Liver (tissue), 9 donors: Measurements from ENCODE around the gene DYSF. TPM values are rescaled to one million over a fixed set of nuclear protein-coding genes. Genes with fewer than 3 reads are reported as not detected.
"Not testable (repeated sequence)": the region's sequence is repeated elsewhere in the genome, so short reads cannot be mapped to it uniquely, and the experiment has no call there.

Source experiments
- DNase-seq: peaks from one replicate; pipeline ENCODE4 v3.0.0-alpha.2; 2017; ENCODE audit warnings: low spot score
- H3K27ac ChIP-seq, 2 donors: one replicate each; pipeline ENCODE4 v1.7.0; 2013; ENCODE audit warnings: inconsistent platforms in 2 of 2, low read length in 2 of 2, control low read depth in 1 of 2, low read depth in 1 of 2, mild to moderate bottlenecking in 1 of 2
- H3K27me3 ChIP-seq, 4 donors: one replicate each; pipeline versions ENCODE4 v1.6.1 to v1.7.0; 2013; ENCODE audit warnings: low read length in 3 of 4, inconsistent platforms in 1 of 4, mild to moderate bottlenecking in 1 of 4, moderate library complexity in 1 of 4; ENCODE audit not compliant: control insufficient read depth in 4 of 4, insufficient read depth in 4 of 4
- H3K36me3 ChIP-seq, 4 donors: one replicate each; pipeline versions ENCODE4 v1.6.1 to v1.7.0; 2013; ENCODE audit warnings: low read length in 3 of 4, mild to moderate bottlenecking in 3 of 4, low read depth in 1 of 4, moderate library complexity in 1 of 4; ENCODE audit not compliant: control insufficient read depth in 4 of 4, insufficient read depth in 3 of 4
- H3K4me1 ChIP-seq, 4 donors: one replicate each; pipeline versions ENCODE4 v1.6.1 to v1.7.0; 2013; ENCODE audit warnings: low read length in 3 of 4, mild to moderate bottlenecking in 3 of 4, moderate library complexity in 1 of 4; ENCODE audit not compliant: control insufficient read depth in 4 of 4, insufficient read depth in 4 of 4
- H3K4me3 ChIP-seq, 3 donors: one replicate each; pipeline versions ENCODE4 v1.6.1 to v1.7.0; 2013; ENCODE audit warnings: low read length in 3 of 3, control low read depth in 1 of 3, low read depth in 1 of 3, mild to moderate bottlenecking in 1 of 3
- H3K9ac ChIP-seq, 2 donors: one replicate each; pipeline ENCODE4 v1.7.0; 2013; ENCODE audit warnings: low read length in 2 of 2, mild to moderate bottlenecking in 2 of 2, moderate library complexity in 2 of 2, control low read depth in 1 of 2, low read depth in 1 of 2
- H3K9me3 ChIP-seq, 4 donors: one replicate each; pipeline versions ENCODE4 v1.6.1 to v1.7.0; 2013; ENCODE audit warnings: low read length in 3 of 4; ENCODE audit not compliant: control insufficient read depth in 4 of 4
- ATF3 ChIP-seq: IDR thresholded peaks from 2 replicates; pipeline ENCODE4 v1.6.1; 2016; ENCODE audit warnings: antibody characterized with exemption
- CTCF ChIP-seq: fragments of 150-350 bp; IDR thresholded peaks from 2 replicates; pipeline ENCODE4 v1.5.1; 2017; ENCODE audit warnings: improper control_type of control experiment, low read depth, low read length; ENCODE audit not compliant: missing input control
- FOXA1 ChIP-seq: IDR thresholded peaks from 2 replicates; pipeline ENCODE4 v1.6.1; 2016; ENCODE audit warnings: antibody characterized with exemption
- GABPA ChIP-seq, 2 donors: IDR thresholded peaks in 1 of 2; conservative IDR thresholded peaks in 1 of 2; 2 replicates each; pipeline ENCODE4 v1.6.1; 2016; ENCODE audit warnings: antibody characterized with exemption in 2 of 2, mild to moderate bottlenecking in 1 of 2, moderate library complexity in 1 of 2
- HNF4G ChIP-seq: IDR thresholded peaks from 2 replicates; pipeline ENCODE4 v1.6.1; 2016; ENCODE audit warnings: antibody characterized with exemption
- NR2F2 ChIP-seq: IDR thresholded peaks from 2 replicates; pipeline ENCODE4 v1.6.1; 2016; ENCODE audit warnings: antibody characterized with exemption
- RXRA ChIP-seq, 2 donors: IDR thresholded peaks; 2 replicates each; pipeline ENCODE4 v1.6.1; 2017 to 2018; ENCODE audit warnings: antibody characterized with exemption in 2 of 2, mild to moderate bottlenecking in 1 of 2
- TAF1 ChIP-seq: conservative IDR thresholded peaks from 2 replicates; pipeline ENCODE4 v1.6.1; 2016; ENCODE audit warnings: antibody characterized with exemption, mild to moderate bottlenecking
- WGBS: extraction: QIAGEN DNeasy Blood & Tissue Kit; methylation state at CpG from one replicate; pipeline ENCODE4 v1.1.7; 2013; 5-methylcytosine and 5-hydroxymethylcytosine counted together
- polyA plus RNA-seq, 2 donors: library from polyadenylated mRNA; stranded (reverse) in 1 of 2; unstranded in 1 of 2; fragments of 200-250 nt in 1 of 2; fragments of >200 nt in 1 of 2; fragmentation: Nextera tagmentation in 1 of 2; extraction: Ambion mirVana in 1 of 2; gene quantifications; one replicate each; pipeline versions ENCODE4 v1.2.1 to v1.2.3, GENCODE V29; 2013 to 2015
- total RNA-seq, 2 donors: library from RNA; depleted of rRNA; stranded (reverse); fragments of >200 nt; gene quantifications; one replicate each; pipeline ENCODE4 v1.2.3, GENCODE V29; 2014
- TF ChIP-seq, protein P1 (sequence below): IDR thresholded peaks from 2 replicates; pipeline ENCODE4 v1.6.1; 2016; ENCODE audit warnings: antibody characterized with exemption
- TF ChIP-seq, protein P2 (sequence below): IDR thresholded peaks from 2 replicates; pipeline ENCODE4 v1.6.1; 2016; ENCODE audit warnings: antibody characterized with exemption, mild to moderate bottlenecking
- TF ChIP-seq, protein P3 (sequence below): IDR thresholded peaks from 2 replicates; pipeline ENCODE4 v1.6.1; 2016; ENCODE audit warnings: antibody characterized with exemption
- donor health status: healthy.
- donor health status: healthy.
- donor health status: healthy.
- donor health status: healthy.
- donor health status: healthy.

Gene DYSF
- total and polyA plus RNA-seq, 4 donors = 8.5 to 20.8 (median 13.6) TPM

DNA sequence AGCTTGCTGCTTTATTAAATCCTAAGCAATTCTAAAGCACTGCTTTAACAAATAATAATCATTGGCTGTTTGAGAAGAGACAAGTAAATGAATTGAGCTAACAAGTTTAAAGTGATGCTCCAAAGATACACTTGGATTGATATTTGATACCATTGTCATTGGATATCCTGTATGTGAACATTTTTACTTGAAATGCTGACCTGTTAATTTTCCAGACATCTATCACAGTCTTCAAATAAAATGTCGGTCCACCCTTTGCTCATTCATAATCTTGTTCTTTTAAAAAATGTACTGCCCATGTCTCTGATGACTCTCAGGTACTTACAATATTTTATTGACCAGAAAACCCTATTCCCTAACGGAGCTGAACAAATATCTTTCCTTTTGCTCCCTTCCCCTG is 202.1 kb downstream of the DYSF start:
- Histone ChIP-seq H3K4me3 (no peak overlapping the region), H3K27ac (no peak overlapping the region), H3K27me3 (no peaks in the 10 kb centered on the region), H3K9ac (no peak overlapping the region), H3K4me1 (no peaks in the 10 kb centered on the region), H3K9me3 (peaks cover 0 to 4% (median 2%) of the 10 kb centered on the region in 4 donors), H3K36me3 (peaks cover 0 to 8% (median 3%) of the 10 kb centered on the region in 4 donors)
- no peak for DNase-seq
- WGBS = 89% methylated on average over 2 of the region's 2 CpGs
- TF ChIP-seq CTCF (no peak), FOXA1 (no peak), ATF3 (no peak), GABPA (IDR thresholded peaks at IDR 0.05 in 1 of 2, conservative IDR thresholded peaks at IDR 0.05 in 1 of 2) (no peak), NR2F2 (no peak)
- TF ChIP-seq, protein P1, sequence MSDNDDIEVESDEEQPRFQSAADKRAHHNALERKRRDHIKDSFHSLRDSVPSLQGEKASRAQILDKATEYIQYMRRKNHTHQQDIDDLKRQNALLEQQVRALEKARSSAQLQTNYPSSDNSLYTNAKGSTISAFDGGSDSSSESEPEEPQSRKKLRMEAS = no peak
- TF ChIP-seq, protein P2, sequence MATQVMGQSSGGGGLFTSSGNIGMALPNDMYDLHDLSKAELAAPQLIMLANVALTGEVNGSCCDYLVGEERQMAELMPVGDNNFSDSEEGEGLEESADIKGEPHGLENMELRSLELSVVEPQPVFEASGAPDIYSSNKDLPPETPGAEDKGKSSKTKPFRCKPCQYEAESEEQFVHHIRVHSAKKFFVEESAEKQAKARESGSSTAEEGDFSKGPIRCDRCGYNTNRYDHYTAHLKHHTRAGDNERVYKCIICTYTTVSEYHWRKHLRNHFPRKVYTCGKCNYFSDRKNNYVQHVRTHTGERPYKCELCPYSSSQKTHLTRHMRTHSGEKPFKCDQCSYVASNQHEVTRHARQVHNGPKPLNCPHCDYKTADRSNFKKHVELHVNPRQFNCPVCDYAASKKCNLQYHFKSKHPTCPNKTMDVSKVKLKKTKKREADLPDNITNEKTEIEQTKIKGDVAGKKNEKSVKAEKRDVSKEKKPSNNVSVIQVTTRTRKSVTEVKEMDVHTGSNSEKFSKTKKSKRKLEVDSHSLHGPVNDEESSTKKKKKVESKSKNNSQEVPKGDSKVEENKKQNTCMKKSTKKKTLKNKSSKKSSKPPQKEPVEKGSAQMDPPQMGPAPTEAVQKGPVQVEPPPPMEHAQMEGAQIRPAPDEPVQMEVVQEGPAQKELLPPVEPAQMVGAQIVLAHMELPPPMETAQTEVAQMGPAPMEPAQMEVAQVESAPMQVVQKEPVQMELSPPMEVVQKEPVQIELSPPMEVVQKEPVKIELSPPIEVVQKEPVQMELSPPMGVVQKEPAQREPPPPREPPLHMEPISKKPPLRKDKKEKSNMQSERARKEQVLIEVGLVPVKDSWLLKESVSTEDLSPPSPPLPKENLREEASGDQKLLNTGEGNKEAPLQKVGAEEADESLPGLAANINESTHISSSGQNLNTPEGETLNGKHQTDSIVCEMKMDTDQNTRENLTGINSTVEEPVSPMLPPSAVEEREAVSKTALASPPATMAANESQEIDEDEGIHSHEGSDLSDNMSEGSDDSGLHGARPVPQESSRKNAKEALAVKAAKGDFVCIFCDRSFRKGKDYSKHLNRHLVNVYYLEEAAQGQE = no peak

DNA sequence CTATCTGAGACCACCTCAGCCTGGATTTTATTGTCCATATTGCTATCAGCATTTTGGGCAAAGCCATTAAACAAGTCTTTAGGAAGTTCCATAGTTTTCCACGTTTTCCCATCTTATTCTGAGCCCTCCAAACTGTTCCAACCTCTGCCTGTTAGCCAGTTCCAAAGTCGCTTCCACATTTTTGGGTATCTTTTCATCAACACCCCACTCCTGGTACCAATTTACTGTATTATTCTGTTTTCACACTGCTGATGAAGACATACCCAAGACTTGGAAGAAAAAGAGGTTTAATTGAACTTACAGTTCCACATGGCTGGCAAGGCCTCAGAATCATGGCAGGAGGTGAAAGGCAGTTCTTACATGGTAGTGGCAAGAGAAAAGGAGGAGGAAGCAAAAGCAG is 204.9 kb downstream of the DYSF start:
- DNase-seq, H3K4me1 ChIP-seq, H3K36me3 ChIP-seq, H3K27ac ChIP-seq, H3K9me3 ChIP-seq, H3K27me3 ChIP-seq, H3K4me3 ChIP-seq, H3K9ac ChIP-seq: not testable (repeated sequence)
- 75% methylated on average over 2 of the region's 2 CpGs for WGBS

- Histone ChIP-seq H3K9me3 (peaks cover 0 to 4% (median 2%) of the 10 kb centered on the region in 4 donors), H3K27ac (no peak overlapping the region), H3K4me1 (no peaks in the 10 kb centered on the region), H3K36me3 (peaks cover 0 to 12% (median 4%) of the 10 kb centered on the region in 4 donors), H3K27me3 (no peaks in the 10 kb centered on the region), H3K4me3 (no peak overlapping the region), H3K9ac (no peak overlapping the region)
- no peak for DNase-seq
- WGBS = 94% methylated on average over 3 of the region's 3 CpGs
- TF ChIP-seq, protein P3, sequence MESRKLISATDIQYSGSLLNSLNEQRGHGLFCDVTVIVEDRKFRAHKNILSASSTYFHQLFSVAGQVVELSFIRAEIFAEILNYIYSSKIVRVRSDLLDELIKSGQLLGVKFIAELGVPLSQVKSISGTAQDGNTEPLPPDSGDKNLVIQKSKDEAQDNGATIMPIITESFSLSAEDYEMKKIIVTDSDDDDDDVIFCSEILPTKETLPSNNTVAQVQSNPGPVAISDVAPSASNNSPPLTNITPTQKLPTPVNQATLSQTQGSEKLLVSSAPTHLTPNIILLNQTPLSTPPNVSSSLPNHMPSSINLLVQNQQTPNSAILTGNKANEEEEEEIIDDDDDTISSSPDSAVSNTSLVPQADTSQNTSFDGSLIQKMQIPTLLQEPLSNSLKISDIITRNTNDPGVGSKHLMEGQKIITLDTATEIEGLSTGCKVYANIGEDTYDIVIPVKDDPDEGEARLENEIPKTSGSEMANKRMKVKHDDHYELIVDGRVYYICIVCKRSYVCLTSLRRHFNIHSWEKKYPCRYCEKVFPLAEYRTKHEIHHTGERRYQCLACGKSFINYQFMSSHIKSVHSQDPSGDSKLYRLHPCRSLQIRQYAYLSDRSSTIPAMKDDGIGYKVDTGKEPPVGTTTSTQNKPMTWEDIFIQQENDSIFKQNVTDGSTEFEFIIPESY = no peak
- TF ChIP-seq CTCF (no peak), TAF1 (no peak), HNF4G (no peak), RXRA (IDR thresholded peaks at IDR 0.05) (no peak), GABPA (IDR thresholded peaks at IDR 0.05 in 1 of 2, conservative IDR thresholded peaks at IDR 0.05 in 1 of 2) (no peak), ATF3 (no peak)
- TF ChIP-seq, protein P2 = no peak
Measured at GRCh38 chr2:71658771-71659170, 205.4 kb downstream of the DYSF start.
